Coronary artery (tissue), 2 donors: Measurements from ENCODE around the gene ADCY6.
A peak's percentile ranks its signal among the peaks of the same experiment; 100 is the strongest.

Experiments
- DNase-seq: peaks from one replicate; pipeline ENCODE4 v3.0.0-alpha.2; 2017; ENCODE audit warnings: low spot score
- H3K27ac ChIP-seq, 2 donors: fragments of 200-600 bp; sonication (generic); one replicate each; pipeline ENCODE4 v1.5.1; 2016 to 2019
- H3K4me3 ChIP-seq: fragments of 200-600 bp; sonication (generic); 2 replicates; pipeline ENCODE4 v1.5.1; 2016; ENCODE audit warnings: mild to moderate bottlenecking, moderate library complexity
- TF ChIP-seq, protein P1 (sequence below): fragments of 200-600 bp; sonication (generic); IDR thresholded peaks from one replicate; pipeline ENCODE4 v1.5.1; 2019; ENCODE audit warnings: antibody characterized with exemption

The ADCY6 gene

DNA sequence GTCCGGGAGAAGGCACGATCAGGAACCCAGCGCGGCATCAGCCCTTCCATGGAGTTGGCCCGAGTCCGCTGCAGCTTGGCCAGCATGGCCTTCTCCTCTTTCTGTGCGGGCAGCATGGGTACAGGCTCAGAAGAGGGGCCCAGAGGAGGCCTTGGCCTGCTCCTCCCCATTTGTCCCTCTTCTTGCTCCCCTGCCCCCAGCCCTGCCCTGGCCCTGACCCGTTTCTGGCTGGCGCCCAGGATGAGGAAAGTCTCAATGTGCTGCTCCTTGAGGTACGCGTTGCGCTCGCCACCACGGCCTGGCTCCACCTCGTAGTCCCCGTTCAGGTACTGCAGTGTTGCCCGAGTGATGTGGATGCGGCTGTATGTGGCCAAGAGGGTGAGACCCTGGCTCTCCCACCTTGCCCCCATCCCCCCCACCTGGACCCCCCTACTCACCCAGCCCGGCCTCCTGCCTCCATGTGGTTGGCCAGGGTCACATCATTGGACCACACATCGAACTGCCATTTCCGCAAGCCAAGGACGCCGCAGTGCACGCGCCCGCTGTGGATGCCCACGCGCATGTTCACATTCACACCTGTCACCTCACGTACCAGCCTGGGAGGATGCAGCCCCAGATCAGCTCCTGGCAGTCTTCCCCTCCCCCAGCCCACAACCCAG is 12.8 kb downstream of the ADCY6 start:
- no peak overlapping the region for H3K4me3 ChIP-seq
- TF ChIP-seq, protein P1, sequence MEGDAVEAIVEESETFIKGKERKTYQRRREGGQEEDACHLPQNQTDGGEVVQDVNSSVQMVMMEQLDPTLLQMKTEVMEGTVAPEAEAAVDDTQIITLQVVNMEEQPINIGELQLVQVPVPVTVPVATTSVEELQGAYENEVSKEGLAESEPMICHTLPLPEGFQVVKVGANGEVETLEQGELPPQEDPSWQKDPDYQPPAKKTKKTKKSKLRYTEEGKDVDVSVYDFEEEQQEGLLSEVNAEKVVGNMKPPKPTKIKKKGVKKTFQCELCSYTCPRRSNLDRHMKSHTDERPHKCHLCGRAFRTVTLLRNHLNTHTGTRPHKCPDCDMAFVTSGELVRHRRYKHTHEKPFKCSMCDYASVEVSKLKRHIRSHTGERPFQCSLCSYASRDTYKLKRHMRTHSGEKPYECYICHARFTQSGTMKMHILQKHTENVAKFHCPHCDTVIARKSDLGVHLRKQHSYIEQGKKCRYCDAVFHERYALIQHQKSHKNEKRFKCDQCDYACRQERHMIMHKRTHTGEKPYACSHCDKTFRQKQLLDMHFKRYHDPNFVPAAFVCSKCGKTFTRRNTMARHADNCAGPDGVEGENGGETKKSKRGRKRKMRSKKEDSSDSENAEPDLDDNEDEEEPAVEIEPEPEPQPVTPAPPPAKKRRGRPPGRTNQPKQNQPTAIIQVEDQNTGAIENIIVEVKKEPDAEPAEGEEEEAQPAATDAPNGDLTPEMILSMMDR = no peak
- DNase-seq = no peak
- H3K27ac ChIP-seq = no peak overlapping the region

DNA sequence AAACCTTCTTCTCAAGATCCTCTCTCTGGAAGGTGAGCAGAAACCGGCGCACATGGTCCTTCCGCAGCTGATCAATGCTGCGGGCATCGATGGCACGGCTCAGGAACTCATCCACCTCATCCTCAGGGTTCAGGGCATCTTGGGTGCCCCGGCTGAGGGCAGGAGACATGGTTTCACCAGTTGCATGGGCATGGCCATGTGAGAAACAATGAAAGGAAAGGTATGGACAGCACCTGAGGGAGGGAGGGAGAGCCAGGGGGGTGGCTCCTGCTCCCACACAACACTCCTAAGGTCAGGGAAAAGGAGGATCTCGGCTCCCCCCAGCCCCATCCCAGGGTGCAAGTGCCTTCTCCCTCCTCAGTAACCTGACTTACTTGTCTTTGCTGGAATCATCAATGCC is 13.6 kb downstream of the ADCY6 start:
- DNase-seq = no peak
- Histone ChIP-seq H3K27ac (no peak overlapping the region), H3K4me3 (no peak overlapping the region)
- TF ChIP-seq, protein P1 = no peak

DNA sequence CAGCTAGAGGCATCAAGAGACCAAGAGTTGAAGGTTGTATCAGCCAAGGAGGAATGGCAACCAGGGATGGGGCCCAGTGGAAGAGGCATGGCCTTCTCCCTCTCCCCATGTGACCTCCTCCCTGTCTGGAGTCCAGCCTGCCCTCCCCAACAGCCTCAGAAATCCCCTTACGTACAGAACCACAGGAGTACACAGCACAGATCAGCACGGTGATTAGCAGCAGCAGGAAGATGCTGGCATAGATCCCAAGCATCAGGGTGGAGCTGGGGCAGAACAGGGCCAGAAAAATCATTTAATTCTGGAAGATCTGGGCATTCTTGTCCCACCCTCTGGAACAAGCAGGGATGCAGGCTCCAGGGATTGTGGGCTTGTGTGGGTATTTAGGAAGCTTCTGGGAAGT is 14.4 kb downstream of the ADCY6 start:
- TF ChIP-seq, protein P1 = no peak

DNA sequence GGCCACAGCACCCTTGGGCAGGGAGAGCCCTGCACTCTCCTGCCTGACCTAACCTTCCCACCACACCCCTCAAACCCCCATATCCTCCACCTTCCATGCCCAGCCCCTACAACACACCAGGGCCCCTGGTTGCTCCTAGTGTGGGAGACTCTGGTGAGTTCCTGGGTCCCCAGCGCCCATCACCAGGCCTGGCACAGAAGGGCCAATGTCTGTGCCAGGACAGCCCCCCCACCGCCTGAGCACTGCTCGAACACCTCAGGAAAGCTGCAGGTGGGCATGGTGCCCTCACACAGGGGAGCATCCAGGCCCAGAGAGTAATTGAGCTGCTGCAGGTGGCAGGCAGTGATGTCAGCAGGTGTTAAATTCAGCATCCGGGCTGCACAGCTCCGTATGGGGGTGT is 15.2 kb downstream of the ADCY6 start:
- DNase-seq = no peak
- H3K4me3 ChIP-seq = no peak overlapping the region
- peak overlapping the region in 1 of 2 donors; percentile 5 for H3K27ac ChIP-seq
- TF ChIP-seq, protein P1 = no peak

More for the DNA sequence above, 14.4 kb downstream of the ADCY6 start:
- H3K4me3 ChIP-seq = no peak overlapping the region
- DNase-seq = no peak
- H3K27ac ChIP-seq = peak overlapping the region in 1 of 2 donors; percentile 5

DNA sequence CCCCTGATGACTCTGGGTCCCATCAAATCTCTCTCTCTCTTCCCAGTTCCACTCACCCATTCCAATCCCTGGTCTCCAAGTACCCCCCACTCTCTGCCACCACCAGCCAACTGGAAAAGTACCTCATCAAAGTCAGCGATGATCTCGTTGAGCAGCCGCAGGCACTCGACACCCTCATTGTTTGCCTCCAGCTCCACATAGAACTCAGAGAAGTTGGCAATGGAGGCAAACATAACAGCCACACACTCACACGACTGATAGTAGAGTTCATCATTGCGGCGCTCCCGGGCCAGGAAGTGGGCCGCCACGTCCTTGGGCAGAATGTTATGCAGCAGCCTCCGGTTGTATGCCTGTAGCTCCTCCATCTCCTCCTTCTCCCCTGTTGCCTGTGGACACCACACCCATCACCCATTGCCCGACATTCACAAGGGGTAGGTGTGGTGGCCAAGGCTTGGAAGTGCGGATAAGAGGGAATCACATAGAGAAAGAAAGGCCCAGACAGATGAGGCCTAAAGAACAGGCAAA is 17.2 kb downstream of the ADCY6 start:
- no peak overlapping the region for H3K27ac ChIP-seq
- H3K4me3 ChIP-seq = no peak overlapping the region
- no peak for DNase-seq
- TF ChIP-seq, protein P1 = no peak

DNA sequence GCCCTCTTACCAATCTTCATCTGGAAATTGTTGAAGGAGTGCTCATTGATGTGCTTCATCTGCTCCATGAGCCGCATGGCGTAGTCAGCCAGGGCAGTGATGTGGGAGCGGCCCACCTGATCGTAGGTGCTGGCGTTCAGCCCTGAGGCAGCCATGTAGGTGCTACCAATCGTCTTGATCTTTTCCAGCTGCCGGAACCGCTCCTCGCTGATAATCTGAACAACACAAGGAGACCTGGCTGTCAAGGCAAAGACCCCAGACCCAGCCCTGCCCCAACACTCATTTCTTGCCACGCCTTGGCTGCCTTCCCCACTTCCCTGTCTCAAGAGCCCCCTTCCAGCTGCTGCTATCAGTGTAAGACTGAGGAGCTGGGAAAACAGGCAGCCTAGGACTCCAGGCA is 18.1 kb downstream of the ADCY6 start:
- Histone ChIP-seq H3K27ac (no peak overlapping the region), H3K4me3 (no peak overlapping the region)
- DNase-seq = no peak
- TF ChIP-seq, protein P1 = no peak

DNA sequence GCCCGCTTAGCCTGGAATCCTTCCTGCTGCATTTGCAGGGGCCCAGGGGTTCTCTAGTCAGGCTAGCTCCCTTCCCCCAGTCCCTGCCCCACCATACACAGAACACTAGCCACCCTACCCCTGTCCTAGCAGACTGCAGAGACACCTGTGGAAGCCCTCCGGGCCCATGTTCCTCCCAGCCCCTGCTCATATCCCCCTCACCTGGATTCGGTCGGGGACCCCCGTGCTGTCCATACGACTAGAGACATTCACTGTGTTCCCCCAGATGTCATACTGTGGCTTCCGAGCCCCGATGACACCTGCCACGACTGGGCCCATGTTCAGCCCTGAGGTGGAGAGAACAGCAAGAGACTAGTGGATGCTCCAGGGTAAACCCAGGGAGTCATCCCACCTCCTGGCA is 20.2 kb downstream of the ADCY6 start:
- Histone ChIP-seq H3K27ac (peak overlapping the region in 1 of 2 donors; percentile 64), H3K4me3 (no peak overlapping the region)
- TF ChIP-seq, protein P1 = no peak
- no peak for DNase-seq
